Suprapubic skin (tissue), 4 donors: ENCODE results near the gene DNAH14.

Experiments used
- EP300 ChIP-seq: sonication (generic); formaldehyde crosslinking; IDR thresholded peaks from one replicate; pipeline ENCODE4 v1.6.1; 2017; ENCODE audit warnings: antibody characterized with exemption
- POLR2A ChIP-seq, 2 donors: fragments of 450-650 bp; IDR thresholded peaks; one replicate each; pipeline ENCODE4 v1.6.1; 2017; ENCODE audit warnings: antibody characterized with exemption in 2 of 2, mild to moderate bottlenecking in 2 of 2, moderate library complexity in 2 of 2
- POLR2AphosphoS5 ChIP-seq, 3 donors: sonication (generic); formaldehyde crosslinking; IDR thresholded peaks; one replicate each; pipeline ENCODE4 v1.6.1; 2017; ENCODE audit warnings: antibody characterized with exemption in 3 of 3
- TF ChIP-seq, protein P1 (sequence below), 2 donors: fragments of 200-600 bp in 1 of 2; fragments of 450-650 bp in 1 of 2; sonication (generic) in 1 of 2; IDR thresholded peaks; one replicate each; pipeline ENCODE4 v1.5.1; 2016 to 2019; ENCODE audit warnings: antibody characterized with exemption in 2 of 2, mild to moderate bottlenecking in 1 of 2, moderate library complexity in 1 of 2

DNA sequence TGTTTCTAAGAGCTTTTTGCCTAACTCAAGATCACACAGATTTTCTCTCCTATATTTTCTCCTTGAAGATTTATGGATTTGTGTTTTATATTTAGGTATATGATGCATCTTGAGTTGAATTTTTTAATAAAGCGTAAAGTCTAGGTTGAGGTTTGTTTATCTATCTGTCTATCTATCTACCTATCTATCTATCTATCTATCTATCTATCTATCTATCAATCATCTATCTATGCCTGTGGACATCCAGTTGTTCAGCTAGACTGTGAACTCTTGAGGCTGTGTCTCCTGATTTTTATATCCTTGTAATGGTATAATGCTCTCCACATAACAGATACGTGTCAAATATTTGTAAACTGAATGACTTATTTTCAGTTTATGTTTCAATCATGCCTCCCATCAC lies 120.1 kb downstream of the DNAH14 start:
- TF ChIP-seq POLR2A (IDR thresholded peaks at IDR 0.05) (no peak), EP300 (no peak), POLR2AphosphoS5 (IDR thresholded peaks at IDR 0.05) (no peak)
- TF ChIP-seq, protein P1, sequence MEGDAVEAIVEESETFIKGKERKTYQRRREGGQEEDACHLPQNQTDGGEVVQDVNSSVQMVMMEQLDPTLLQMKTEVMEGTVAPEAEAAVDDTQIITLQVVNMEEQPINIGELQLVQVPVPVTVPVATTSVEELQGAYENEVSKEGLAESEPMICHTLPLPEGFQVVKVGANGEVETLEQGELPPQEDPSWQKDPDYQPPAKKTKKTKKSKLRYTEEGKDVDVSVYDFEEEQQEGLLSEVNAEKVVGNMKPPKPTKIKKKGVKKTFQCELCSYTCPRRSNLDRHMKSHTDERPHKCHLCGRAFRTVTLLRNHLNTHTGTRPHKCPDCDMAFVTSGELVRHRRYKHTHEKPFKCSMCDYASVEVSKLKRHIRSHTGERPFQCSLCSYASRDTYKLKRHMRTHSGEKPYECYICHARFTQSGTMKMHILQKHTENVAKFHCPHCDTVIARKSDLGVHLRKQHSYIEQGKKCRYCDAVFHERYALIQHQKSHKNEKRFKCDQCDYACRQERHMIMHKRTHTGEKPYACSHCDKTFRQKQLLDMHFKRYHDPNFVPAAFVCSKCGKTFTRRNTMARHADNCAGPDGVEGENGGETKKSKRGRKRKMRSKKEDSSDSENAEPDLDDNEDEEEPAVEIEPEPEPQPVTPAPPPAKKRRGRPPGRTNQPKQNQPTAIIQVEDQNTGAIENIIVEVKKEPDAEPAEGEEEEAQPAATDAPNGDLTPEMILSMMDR (IDR thresholded peaks at IDR 0.05) = no peak
